OCI-LY7 (cell line): ENCODE results near the gene PDCD10. TPM values are rescaled to one million over a fixed set of nuclear protein-coding genes. Genes with fewer than 3 reads are reported as not detected.

Experiments used
- BruUV-seq: library from RNA; stranded (reverse); fragments of 400-500 nt; replicated peaks from 2 replicates; lab custom pipeline; 2021; lab: Mats Ljungman, UMichigan
- CTCF ChIA-PET: fragments of 300-600 bp; sonication (Branson Sonifier 250); formaldehyde crosslinking; loops from one replicate; lab custom pipeline; 2022; ENCODE audit warnings: antibody characterized with exemption; ENCODE audit not compliant: unreplicated experiment; lab: Charles Lee
- POLR2A ChIA-PET: fragments of 300-600 bp; sonication (Branson Sonifier 250); formaldehyde crosslinking; loops from one replicate; lab custom pipeline; 2022; ENCODE audit warnings: antibody characterized with exemption; lab: Charles Lee
- DNase-seq: peaks from one replicate; pipeline ENCODE4 v3.0.0-alpha.2; 2015; ENCODE audit warnings: low spot score
- H2AFZ ChIP-seq: fragments of 200-600 bp; sonication (generic), shearing (Covaris generic); 2 replicates; pipeline ENCODE4 v1.6.1; 2014; ENCODE audit warnings: mild to moderate bottlenecking, antibody characterized with exemption, low read length, moderate library complexity
- H3K27ac ChIP-seq: fragments of 200-600 bp; sonication (generic); 2 replicates; pipeline ENCODE4 v1.5.1; 2014; ENCODE audit warnings: mixed run types, low read depth, mild to moderate bottlenecking, moderate library complexity, low read length, inconsistent platforms; ENCODE audit not compliant: poor library complexity, severe bottlenecking
- H3K36me3 ChIP-seq: fragments of 200-600 bp; sonication (generic); 2 replicates; pipeline ENCODE4 v1.6.1; 2014; ENCODE audit warnings: mild to moderate bottlenecking, antibody characterized with exemption, low read length, moderate library complexity, mixed read lengths; ENCODE audit not compliant: insufficient read depth
- H3K4me1 ChIP-seq: fragments of 200-600 bp; sonication (generic); 2 replicates; pipeline ENCODE4 v1.5.1; 2014; ENCODE audit warnings: mild to moderate bottlenecking, low read length; ENCODE audit not compliant: insufficient read depth, poor library complexity, severe bottlenecking
- H3K4me2 ChIP-seq: fragments of 200-600 bp; sonication (generic); 2 replicates; pipeline ENCODE4 v1.6.1; 2014; ENCODE audit warnings: mild to moderate bottlenecking, low read length
- H3K4me3 ChIP-seq: fragments of 200-600 bp; sonication (generic); 2 replicates; pipeline ENCODE4 v1.5.1; 2014; ENCODE audit warnings: mild to moderate bottlenecking, low read depth, low read length; ENCODE audit not compliant: poor library complexity, severe bottlenecking
- H3K79me2 ChIP-seq: fragments of 200-600 bp; sonication (generic); 2 replicates; pipeline ENCODE4 v1.6.1; 2016; ENCODE audit warnings: low read depth, mild to moderate bottlenecking, low read length, moderate library complexity, mixed read lengths; ENCODE audit not compliant: insufficient read depth
- H3K9me2 ChIP-seq: fragments of 200-600 bp; sonication (generic); 2 replicates; pipeline ENCODE4 v1.6.1; 2016; ENCODE audit warnings: mild to moderate bottlenecking, low read length, mixed read lengths; ENCODE audit not compliant: insufficient read depth
- H3K9me3 ChIP-seq: fragments of 200-600 bp; sonication (generic); 2 replicates; pipeline ENCODE4 v1.6.1; 2014; ENCODE audit warnings: mild to moderate bottlenecking, mixed run types, low read length, mixed read lengths
- H4K20me1 ChIP-seq: fragments of 200-600 bp; sonication (generic); 2 replicates; pipeline ENCODE4 v1.6.1; 2014; ENCODE audit warnings: mild to moderate bottlenecking, antibody characterized with exemption, low read length, moderate library complexity, mixed read lengths; ENCODE audit not compliant: insufficient read depth
- EZH2phosphoT487 ChIP-seq: fragments of 200-600 bp; sonication (generic); IDR thresholded peaks from 2 replicates; pipeline ENCODE4 v1.6.1; 2018; ENCODE audit warnings: low read depth, borderline replicate concordance, mild to moderate bottlenecking, mixed run types, antibody characterized with exemption, low read length, moderate library complexity, mixed read lengths
- intact Hi-C: fragments of 100-400 bp; cut with micrococcal nuclease; formaldehyde crosslinking; loops from one replicate; pipeline ENCODE4 v1.10.0; 2022; ENCODE audit not compliant: unreplicated experiment
- total RNA-seq, 2 experiments: library from RNA; depleted of rRNA in 1 of 2; stranded (reverse); fragments of >200 nt in 1 of 2; shearing (Covaris generic) in 1 of 2; gene quantifications; 2 replicates each; pipeline ENCODE4 v1.2.3, GENCODE V29; 2014 to 2022
- TF ChIP-seq, protein P1 (sequence below): fragments of 200-600 bp; sonication (generic); conservative IDR thresholded peaks from 2 replicates; pipeline ENCODE4 v1.5.1; 2014; ENCODE audit warnings: mild to moderate bottlenecking, antibody characterized with exemption, low read length, moderate library complexity, mixed read lengths

PDCD10 gene
- total RNA-seq, 2 experiments from 2014 or later = 76.3 to 84.4 TPM

- Histone ChIP-seq H3K4me1 (peaks cover 59% of the 10 kb centered on the region), H2AFZ (peak overlapping the region; percentile 78), H3K9me2 (no peaks in the 10 kb centered on the region), H4K20me1 (no peaks in the 10 kb centered on the region), H3K79me2 (no peaks in the 10 kb centered on the region), H3K4me3 (peak overlapping the region; percentile 54), H3K27ac (peak overlapping the region; percentile 89), H3K9me3 (peaks cover 31% of the 10 kb centered on the region), H3K4me2 (peak overlapping the region; percentile 71), H3K36me3 (peaks cover 22% of the 10 kb centered on the region)
- intact Hi-C loops = loop anchor here (1.0 to 2.0 kb wide), 2 partner anchors 20 to 38 kb away; partner anchors contain the start of gene SERPINI1
- CTCF ChIA-PET = interaction anchor here (0.7 kb wide), 1 partner anchor 32 kb away, joined by 3 read pairs; no protein-coding TSS in a partner anchor
- POLR2A ChIA-PET = interaction anchor here (0.7 to 4.0 kb wide), 9 partner anchors 11 to 69 kb away, joined by 3 to 60 read pairs (median 5); partner anchors contain the start of genes PDCD10 and SERPINI1
- no TSS peak for BruUV-seq
- peak; percentile 16 for DNase-seq
- no peak for TF ChIP-seq EZH2phosphoT487
- TF ChIP-seq, protein P1, sequence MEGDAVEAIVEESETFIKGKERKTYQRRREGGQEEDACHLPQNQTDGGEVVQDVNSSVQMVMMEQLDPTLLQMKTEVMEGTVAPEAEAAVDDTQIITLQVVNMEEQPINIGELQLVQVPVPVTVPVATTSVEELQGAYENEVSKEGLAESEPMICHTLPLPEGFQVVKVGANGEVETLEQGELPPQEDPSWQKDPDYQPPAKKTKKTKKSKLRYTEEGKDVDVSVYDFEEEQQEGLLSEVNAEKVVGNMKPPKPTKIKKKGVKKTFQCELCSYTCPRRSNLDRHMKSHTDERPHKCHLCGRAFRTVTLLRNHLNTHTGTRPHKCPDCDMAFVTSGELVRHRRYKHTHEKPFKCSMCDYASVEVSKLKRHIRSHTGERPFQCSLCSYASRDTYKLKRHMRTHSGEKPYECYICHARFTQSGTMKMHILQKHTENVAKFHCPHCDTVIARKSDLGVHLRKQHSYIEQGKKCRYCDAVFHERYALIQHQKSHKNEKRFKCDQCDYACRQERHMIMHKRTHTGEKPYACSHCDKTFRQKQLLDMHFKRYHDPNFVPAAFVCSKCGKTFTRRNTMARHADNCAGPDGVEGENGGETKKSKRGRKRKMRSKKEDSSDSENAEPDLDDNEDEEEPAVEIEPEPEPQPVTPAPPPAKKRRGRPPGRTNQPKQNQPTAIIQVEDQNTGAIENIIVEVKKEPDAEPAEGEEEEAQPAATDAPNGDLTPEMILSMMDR = no peak
Observed at GRCh38 chr3:167772992-167773391, 38.3 kb upstream of the PDCD10 start.

GRCh38 chr3:167762296-167762695 is 27.6 kb upstream of the PDCD10 start:
- Histone ChIP-seq H3K9me2 (no peaks in the 10 kb centered on the region), H4K20me1 (no peaks in the 10 kb centered on the region), H3K36me3 (peaks cover 29% of the 10 kb centered on the region; the same call in 1 of the 2 replicates), H3K27ac (no peak overlapping the region), H3K4me2 (peak overlapping the region; percentile 8; the same call in 1 of the 2 replicates), H3K79me2 (no peaks in the 10 kb centered on the region), H3K9me3 (peaks cover 38% of the 10 kb centered on the region), H3K4me3 (no peak overlapping the region), H2AFZ (no peak overlapping the region; the same call in 1 of the 2 replicates), H3K4me1 (peaks cover 15% of the 10 kb centered on the region)
- POLR2A ChIA-PET = interaction anchor here (0.6 to 2.3 kb wide), 5 partner anchors 8 to 450 kb away, joined by 3 to 9 read pairs (median 3); no protein-coding TSS in a partner anchor
- no peak for DNase-seq
- intact Hi-C loops = no loop called here
- TF ChIP-seq, protein P1 = no peak
- no peak for TF ChIP-seq EZH2phosphoT487
- no TSS peak for BruUV-seq
- CTCF ChIA-PET = no interaction called here

GRCh38 chr3:167761302-167761701 is 26.6 kb upstream of the PDCD10 start:
- Histone ChIP-seq H3K9me2 (no peaks in the 10 kb centered on the region), H3K36me3 (peaks cover 23% of the 10 kb centered on the region; the same call in 1 of the 2 replicates), H3K79me2 (no peaks in the 10 kb centered on the region), H3K27ac (no peak overlapping the region), H3K9me3 (peaks cover 34% of the 10 kb centered on the region), H3K4me2 (no peak overlapping the region), H3K4me1 (peaks cover 9% of the 10 kb centered on the region), H3K4me3 (no peak overlapping the region), H4K20me1 (no peaks in the 10 kb centered on the region), H2AFZ (no peak overlapping the region)
- no TSS peak for BruUV-seq
- DNase-seq = no peak
- CTCF ChIA-PET = no interaction called here
- intact Hi-C loops = no loop called here
- no peak for TF ChIP-seq EZH2phosphoT487
- TF ChIP-seq, protein P1 = no peak
- POLR2A ChIA-PET = interaction anchor here (0.8 to 2.1 kb wide), 5 partner anchors 9 to 79 kb away, joined by 3 to 7 read pairs (median 5); no protein-coding TSS in a partner anchor
